Fibroblast of pulmonary artery (primary cell): ENCODE measurements around the gene SNAP25.

Experiments
- DNase-seq: peaks from one replicate; pipeline ENCODE4 v3.0.0-alpha.2; 2010; ENCODE audit warnings: low read depth
- H3K4me3 ChIP-seq: replicated peaks from 2 replicates; pipeline ENCODE4 v1.5.1; 2011; ENCODE audit warnings: low read depth, mild to moderate bottlenecking, control low read depth, low read length, moderate library complexity
- CTCF ChIP-seq: IDR thresholded peaks from 2 replicates; pipeline ENCODE4 v1.5.1; 2011; ENCODE audit warnings: mild to moderate bottlenecking, control low read depth, low read length, inconsistent platforms; ENCODE audit errors: missing control alignments

Gene SNAP25

GRCh38 chr20:10260316-10260715, 41.7 kb downstream of the SNAP25 start:
- no peak overlapping the region for H3K4me3 ChIP-seq
- TF ChIP-seq CTCF = no peak
- no peak for DNase-seq

GRCh38 chr20:10261702-10262101, 43.1 kb downstream of the SNAP25 start:
- no peak overlapping the region for H3K4me3 ChIP-seq
- TF ChIP-seq CTCF = no peak
- no peak for DNase-seq

GRCh38 chr20:10263385-10264165, 44.9 kb downstream of the SNAP25 start:
- DNase-seq = no peak
- no peak for TF ChIP-seq CTCF

GRCh38 chr20:10264166-10264558, 45.5 kb downstream of the SNAP25 start:
- H3K4me3 ChIP-seq = no peak overlapping the region
- no peak for TF ChIP-seq CTCF
- no peak for DNase-seq

More at GRCh38 chr20:10263385-10264165, 44.9 kb downstream of the SNAP25 start:
- H3K4me3 ChIP-seq = no peak overlapping the region

GRCh38 chr20:10268636-10269035, 50.0 kb downstream of the SNAP25 start:
- TF ChIP-seq CTCF = no peak

GRCh38 chr20:10270630-10271029, 52.0 kb downstream of the SNAP25 start:
- no peak for TF ChIP-seq CTCF
- no peak overlapping the region for H3K4me3 ChIP-seq
- DNase-seq = no peak

More at GRCh38 chr20:10268636-10269035, 50.0 kb downstream of the SNAP25 start:
- no peak overlapping the region for H3K4me3 ChIP-seq
- DNase-seq = no peak

GRCh38 chr20:10271494-10272219, 53.0 kb downstream of the SNAP25 start:
- no peak overlapping the region for H3K4me3 ChIP-seq
- no peak for TF ChIP-seq CTCF
- DNase-seq = no peak
